ENCODE measurements around the gene HEXIM1.

The HEXIM1 gene

GRCh38 chr17:45106582-45106981, 41.7 kb upstream of the HEXIM1 start:
- Histone ChIP-seq H3K27me3 (ENCODE audit: control insufficient read depth, insufficient read depth, low read length) (no peaks in the 10 kb centered on the region), H3K4me3 (ENCODE audit: low read length) (no peak overlapping the region), H3K36me3 (ENCODE audit: insufficient read depth, low read length) (peaks cover 63% of the 10 kb centered on the region), H3K4me2 (ENCODE audit: low read length) (no peak overlapping the region), H3K9ac (ENCODE audit: low read depth, low read length) (no peak overlapping the region), H3K4me1 (ENCODE audit: control insufficient read depth, insufficient read depth, low read length) (peaks cover 19% of the 10 kb centered on the region), H3K9me3 (replicated peaks; ENCODE audit: low read length) (no peaks in the 10 kb centered on the region)

GRCh38 chr17:45107293-45108010, 40.8 kb upstream of the HEXIM1 start:
- Histone ChIP-seq H3K4me2 (ENCODE audit: low read length) (no peak overlapping the region), H3K36me3 (ENCODE audit: insufficient read depth, low read length) (peaks cover 65% of the 10 kb centered on the region)

DNA sequence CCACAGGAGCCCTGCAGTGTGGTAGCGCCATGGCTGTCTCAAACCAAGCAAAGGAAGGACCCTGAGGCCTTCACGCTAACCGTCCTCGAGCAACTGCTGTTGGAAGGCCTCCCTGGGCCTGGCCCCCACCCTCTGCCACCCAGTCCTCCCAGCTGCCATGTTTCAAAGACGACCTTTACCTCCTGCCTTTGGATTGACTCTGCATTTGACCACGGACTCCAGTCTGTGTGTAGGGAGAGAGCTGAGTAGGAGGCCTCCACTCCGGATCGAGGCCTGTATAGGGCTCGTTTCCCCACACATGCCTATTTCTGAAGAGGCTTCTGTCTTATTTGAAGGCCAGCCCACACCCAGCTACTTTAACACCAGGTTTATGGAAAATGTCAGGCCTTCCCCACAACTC, 40.2 kb upstream of the HEXIM1 start:
- no peak overlapping the region for H3K4me3 ChIP-seq (ENCODE audit: low read length)
- H3K9ac ChIP-seq (ENCODE audit: low read depth, low read length) = no peak overlapping the region
- H3K4me2 ChIP-seq (ENCODE audit: low read length) = no peak overlapping the region
- H3K9me3 ChIP-seq (replicated peaks; ENCODE audit: low read length) = no peaks in the 10 kb centered on the region
- H3K27me3 ChIP-seq (ENCODE audit: control insufficient read depth, insufficient read depth, low read length) = no peaks in the 10 kb centered on the region
- H3K36me3 ChIP-seq (ENCODE audit: insufficient read depth, low read length) = peaks cover 64% of the 10 kb centered on the region
- peaks cover 6% of the 10 kb centered on the region for H3K4me1 ChIP-seq (ENCODE audit: control insufficient read depth, insufficient read depth, low read length)

More at GRCh38 chr17:45107293-45108010, 40.8 kb upstream of the HEXIM1 start:
- H3K9ac ChIP-seq (ENCODE audit: low read depth, low read length) = no peak overlapping the region
- no peak overlapping the region for H3K4me3 ChIP-seq (ENCODE audit: low read length)
- no peaks in the 10 kb centered on the region for H3K9me3 ChIP-seq (replicated peaks; ENCODE audit: low read length)
- H3K27me3 ChIP-seq (ENCODE audit: control insufficient read depth, insufficient read depth, low read length) = no peaks in the 10 kb centered on the region
- H3K4me1 ChIP-seq (ENCODE audit: control insufficient read depth, insufficient read depth, low read length) = peaks cover 11% of the 10 kb centered on the region

- H3K9me3 ChIP-seq (replicated peaks; ENCODE audit: low read length) = no peaks in the 10 kb centered on the region
- no peak overlapping the region for H3K9ac ChIP-seq (ENCODE audit: low read depth, low read length)
- H3K36me3 ChIP-seq (ENCODE audit: insufficient read depth, low read length) = peaks cover 62% of the 10 kb centered on the region
- H3K27me3 ChIP-seq (ENCODE audit: control insufficient read depth, insufficient read depth, low read length) = no peaks in the 10 kb centered on the region
- no peak overlapping the region for H3K4me2 ChIP-seq (ENCODE audit: low read length)
- no peak overlapping the region for H3K4me3 ChIP-seq (ENCODE audit: low read length)
- H3K4me1 ChIP-seq (ENCODE audit: control insufficient read depth, insufficient read depth, low read length) = peaks cover 6% of the 10 kb centered on the region
These were observed 39.4 kb upstream of the HEXIM1 start for GRCh38 chr17:45108595-45109521.

DNA sequence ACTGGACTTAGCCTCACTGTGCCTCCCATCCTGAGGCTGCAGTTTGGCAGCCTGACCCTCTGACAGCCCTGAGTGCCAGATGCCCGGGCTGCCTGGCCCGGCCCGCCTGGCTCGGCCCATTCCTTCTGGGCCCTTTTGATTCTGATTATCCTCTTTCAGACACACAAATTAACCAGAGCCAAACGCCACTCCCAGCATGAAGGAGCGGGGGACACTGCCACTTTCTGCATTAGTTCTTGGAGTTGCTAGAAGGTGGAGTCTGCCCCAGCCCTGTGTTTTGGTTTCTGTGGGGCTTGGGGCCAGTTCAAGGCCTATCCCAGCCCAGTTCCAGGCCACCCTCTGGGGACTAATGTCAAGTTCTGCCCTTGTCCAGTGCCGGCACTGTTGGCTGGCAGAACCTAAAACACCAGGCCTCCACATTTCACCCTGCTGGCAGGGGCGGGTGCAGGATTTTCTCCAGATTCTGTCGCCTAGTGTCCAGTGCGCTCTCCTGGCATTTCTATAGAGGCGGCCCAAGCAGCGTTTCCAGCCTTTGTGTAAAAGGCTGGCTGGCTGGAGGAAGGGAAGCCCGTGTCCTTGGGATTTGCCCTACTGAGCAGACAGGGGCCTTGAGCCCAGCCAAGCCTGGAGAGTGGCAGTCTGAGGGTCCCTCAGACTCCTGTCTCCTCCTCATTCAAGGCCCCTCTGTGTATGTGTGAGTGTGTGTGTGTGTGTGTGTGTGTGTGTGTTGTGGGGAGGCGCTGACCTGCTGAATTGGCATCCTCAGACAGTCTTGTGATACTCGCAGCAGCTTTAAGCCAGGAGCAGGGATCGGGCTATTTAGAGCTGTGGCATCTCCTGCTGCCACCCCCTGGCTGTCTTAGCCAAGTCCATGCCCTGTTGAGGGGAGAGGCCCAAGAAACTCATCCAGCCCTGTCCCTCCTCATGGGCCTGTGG, 37.3 kb upstream of the HEXIM1 start:
- no peaks in the 10 kb centered on the region for H3K9me3 ChIP-seq (replicated peaks; ENCODE audit: low read length)
- peaks cover 45% of the 10 kb centered on the region for H3K36me3 ChIP-seq (ENCODE audit: insufficient read depth, low read length)
- H3K4me3 ChIP-seq (ENCODE audit: low read length) = no peak overlapping the region
- H3K27me3 ChIP-seq (ENCODE audit: control insufficient read depth, insufficient read depth, low read length) = no peaks in the 10 kb centered on the region
- peaks cover 6% of the 10 kb centered on the region for H3K4me1 ChIP-seq (ENCODE audit: control insufficient read depth, insufficient read depth, low read length)
- no peak overlapping the region for H3K4me2 ChIP-seq (ENCODE audit: low read length)
- peak overlapping the region; percentile 18 for H3K9ac ChIP-seq (ENCODE audit: low read depth, low read length)

DNA sequence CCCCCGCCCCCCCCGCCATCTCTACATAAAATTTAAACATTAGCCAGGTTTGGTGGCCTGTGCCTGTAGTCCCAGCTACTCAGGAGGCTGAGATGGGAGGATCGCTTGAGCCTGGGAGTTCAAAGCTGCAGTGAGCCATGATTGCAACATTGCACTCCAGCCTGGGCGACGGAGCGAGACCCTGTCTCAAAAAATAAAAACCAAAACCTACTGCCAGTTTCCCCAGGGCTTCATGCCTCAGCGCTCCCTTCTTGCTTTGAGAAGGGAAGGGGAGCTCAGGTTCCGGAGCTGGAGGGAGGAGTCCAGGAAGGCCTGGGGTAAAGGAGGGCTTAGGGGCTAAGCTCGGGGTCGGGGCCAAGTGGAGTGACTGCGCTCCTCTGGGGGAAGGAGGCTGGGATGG, 36.4 kb upstream of the HEXIM1 start:
- H3K4me1 ChIP-seq (ENCODE audit: control insufficient read depth, insufficient read depth, low read length) = peaks cover 6% of the 10 kb centered on the region
- peaks cover 40% of the 10 kb centered on the region for H3K36me3 ChIP-seq (ENCODE audit: insufficient read depth, low read length)
- H3K9ac ChIP-seq (ENCODE audit: low read depth, low read length) = no peak overlapping the region
- H3K4me2 ChIP-seq (ENCODE audit: low read length) = no peak overlapping the region
- no peaks in the 10 kb centered on the region for H3K9me3 ChIP-seq (replicated peaks; ENCODE audit: low read length)
- H3K27me3 ChIP-seq (ENCODE audit: control insufficient read depth, insufficient read depth, low read length) = no peaks in the 10 kb centered on the region
- no peak overlapping the region for H3K4me3 ChIP-seq (ENCODE audit: low read length)

GRCh38 chr17:45112559-45113423, 35.5 kb upstream of the HEXIM1 start:
- Histone ChIP-seq H3K36me3 (ENCODE audit: insufficient read depth, low read length) (peaks cover 36% of the 10 kb centered on the region), H3K4me2 (ENCODE audit: low read length) (no peak overlapping the region), H3K9ac (ENCODE audit: low read depth, low read length) (no peak overlapping the region), H3K4me1 (ENCODE audit: control insufficient read depth, insufficient read depth, low read length) (peaks cover 6% of the 10 kb centered on the region), H3K27me3 (ENCODE audit: control insufficient read depth, insufficient read depth, low read length) (no peaks in the 10 kb centered on the region), H3K9me3 (replicated peaks; ENCODE audit: low read length) (no peaks in the 10 kb centered on the region), H3K4me3 (ENCODE audit: low read length) (no peak overlapping the region)

DNA sequence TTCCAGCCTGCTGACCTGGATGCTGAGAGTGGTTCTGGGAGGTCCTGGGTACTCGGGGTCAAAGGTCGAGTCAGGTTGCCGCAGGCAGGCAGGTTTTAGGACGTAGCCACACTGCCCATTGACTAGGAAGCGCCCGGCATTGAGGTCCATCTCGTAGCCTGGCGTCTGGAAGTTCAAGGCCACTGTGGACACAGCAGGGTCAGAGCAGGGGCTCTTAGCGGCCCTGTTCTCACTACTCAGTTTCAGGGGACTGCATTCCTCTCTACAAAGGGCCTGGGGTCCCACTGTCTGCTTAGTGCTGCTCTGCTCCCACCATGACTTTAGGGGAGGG, 34.9 kb upstream of the HEXIM1 start:
- H3K4me1 ChIP-seq (ENCODE audit: control insufficient read depth, insufficient read depth, low read length) = peaks cover 6% of the 10 kb centered on the region
- H3K4me2 ChIP-seq (ENCODE audit: low read length) = no peak overlapping the region
- no peaks in the 10 kb centered on the region for H3K9me3 ChIP-seq (replicated peaks; ENCODE audit: low read length)
- no peak overlapping the region for H3K9ac ChIP-seq (ENCODE audit: low read depth, low read length)
- H3K36me3 ChIP-seq (ENCODE audit: insufficient read depth, low read length) = peaks cover 35% of the 10 kb centered on the region
- no peak overlapping the region for H3K4me3 ChIP-seq (ENCODE audit: low read length)
- no peaks in the 10 kb centered on the region for H3K27me3 ChIP-seq (ENCODE audit: control insufficient read depth, insufficient read depth, low read length)

GRCh38 chr17:45114117-45114932, 34.0 kb upstream of the HEXIM1 start:
- Histone ChIP-seq H3K4me1 (ENCODE audit: control insufficient read depth, insufficient read depth, low read length) (peaks cover 6% of the 10 kb centered on the region), H3K4me2 (ENCODE audit: low read length) (no peak overlapping the region), H3K9ac (ENCODE audit: low read depth, low read length) (no peak overlapping the region), H3K36me3 (ENCODE audit: insufficient read depth, low read length) (peaks cover 28% of the 10 kb centered on the region), H3K27me3 (ENCODE audit: control insufficient read depth, insufficient read depth, low read length) (no peaks in the 10 kb centered on the region), H3K4me3 (ENCODE audit: low read length) (no peak overlapping the region), H3K9me3 (replicated peaks; ENCODE audit: low read length) (no peaks in the 10 kb centered on the region)

DNA sequence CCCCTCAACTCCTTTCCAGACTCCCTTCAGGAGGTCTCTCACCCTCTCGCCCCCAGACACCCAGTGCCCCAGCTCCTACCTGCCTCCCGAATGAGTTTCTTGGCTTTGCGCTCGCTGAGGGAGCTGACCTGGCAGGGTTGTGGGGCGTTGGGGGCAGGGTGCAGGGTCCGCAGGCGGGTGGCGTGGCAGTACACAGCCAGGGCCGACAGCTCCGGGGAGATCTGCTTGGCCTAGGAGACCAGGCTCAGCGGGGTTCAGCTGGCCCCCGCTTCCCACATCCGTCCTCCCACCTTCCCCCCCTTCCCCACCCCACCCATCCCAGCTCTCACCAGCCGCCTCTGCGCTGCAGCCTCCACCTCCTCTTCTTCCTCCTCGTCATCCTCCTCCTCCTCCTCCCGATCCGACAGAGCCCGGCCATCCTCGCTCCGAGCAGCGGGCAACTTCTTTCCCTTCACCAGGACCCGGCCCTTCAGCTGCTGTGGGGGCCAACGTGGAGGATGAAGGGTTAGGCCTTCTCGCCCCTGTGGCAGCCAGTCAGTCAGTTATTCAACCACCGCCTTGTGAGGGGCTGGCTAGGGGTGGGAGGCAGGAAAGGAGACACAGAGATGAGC, 33.2 kb upstream of the HEXIM1 start:
- H3K36me3 ChIP-seq (ENCODE audit: insufficient read depth, low read length) = peaks cover 32% of the 10 kb centered on the region
- H3K4me2 ChIP-seq (ENCODE audit: low read length) = no peak overlapping the region
- no peak overlapping the region for H3K9ac ChIP-seq (ENCODE audit: low read depth, low read length)
- no peaks in the 10 kb centered on the region for H3K9me3 ChIP-seq (replicated peaks; ENCODE audit: low read length)
- H3K4me1 ChIP-seq (ENCODE audit: control insufficient read depth, insufficient read depth, low read length) = peaks cover 6% of the 10 kb centered on the region
- H3K27me3 ChIP-seq (ENCODE audit: control insufficient read depth, insufficient read depth, low read length) = no peaks in the 10 kb centered on the region
- no peak overlapping the region for H3K4me3 ChIP-seq (ENCODE audit: low read length)

Measured in skeletal muscle satellite cell (primary cell).